Activated CD4-positive, alpha-beta T cell treated with anti-CD3 and anti-CD28 coated beads, Interleukin-2, amount 50 U/mL, for 1 hour (primary cell): Measurements from ENCODE around the gene STARD9.
"Not testable (repeated sequence)": the region's sequence is repeated elsewhere in the genome, so short reads cannot be mapped to it uniquely, and the experiment has no call there.

Experiments used
- DNase-seq: peaks from one replicate; pipeline ENCODE4 v3.0.0-alpha.2; 2020

The STARD9 gene

DNA sequence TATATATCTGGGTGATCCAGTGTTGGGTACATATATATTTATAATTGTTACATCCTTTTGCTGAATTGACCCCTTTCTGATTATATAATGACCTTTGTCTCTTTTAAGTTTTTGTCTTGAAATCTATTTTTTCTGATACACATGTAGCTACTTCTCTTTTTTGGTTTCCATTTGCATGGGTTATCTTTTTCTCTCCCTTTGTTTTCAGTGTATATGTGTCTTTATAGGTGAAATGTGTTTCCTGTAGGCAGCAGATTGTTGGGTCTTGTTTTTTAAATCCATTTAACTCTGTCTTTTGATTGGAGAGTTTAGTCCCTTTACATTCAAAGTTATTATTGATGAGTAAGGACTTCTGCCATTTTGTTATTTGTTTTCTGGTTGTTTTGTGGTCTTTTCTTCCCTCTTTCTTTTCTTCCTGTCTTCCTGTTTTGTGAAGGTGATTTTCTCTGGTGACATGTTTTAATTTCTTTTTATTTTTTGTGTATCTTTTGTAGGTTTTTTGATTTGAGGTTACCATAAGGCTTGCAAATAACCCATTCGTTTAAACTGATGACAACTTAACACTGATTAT lies 56.8 kb downstream of the STARD9 start:
- DNase-seq = no peak

DNA sequence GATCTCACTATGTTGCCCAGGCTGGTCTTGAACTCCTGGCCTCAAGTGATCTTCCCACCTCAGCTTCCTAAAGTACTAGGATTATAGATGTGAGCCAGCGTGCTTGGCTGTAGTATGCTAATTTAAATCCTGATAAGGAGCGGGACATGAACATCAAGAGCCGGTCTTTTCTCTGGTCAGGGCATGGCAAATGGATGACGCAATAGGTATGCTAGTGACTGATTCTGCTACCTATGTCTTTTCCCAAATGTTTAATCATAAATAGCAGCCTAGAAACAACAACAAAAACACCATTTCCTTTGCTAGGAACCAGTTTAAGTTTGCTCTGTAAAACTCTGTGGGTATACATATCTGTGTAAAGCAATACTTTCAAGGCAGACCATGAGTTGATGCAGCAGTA lies 64.7 kb downstream of the STARD9 start:
- no peak for DNase-seq

GRCh38 chr15:42650208-42651066 lies 75.0 kb downstream of the STARD9 start:
- peak; percentile 49 for DNase-seq

GRCh38 chr15:42665827-42666226 lies 90.4 kb downstream of the STARD9 start:
- no peak for DNase-seq

DNA sequence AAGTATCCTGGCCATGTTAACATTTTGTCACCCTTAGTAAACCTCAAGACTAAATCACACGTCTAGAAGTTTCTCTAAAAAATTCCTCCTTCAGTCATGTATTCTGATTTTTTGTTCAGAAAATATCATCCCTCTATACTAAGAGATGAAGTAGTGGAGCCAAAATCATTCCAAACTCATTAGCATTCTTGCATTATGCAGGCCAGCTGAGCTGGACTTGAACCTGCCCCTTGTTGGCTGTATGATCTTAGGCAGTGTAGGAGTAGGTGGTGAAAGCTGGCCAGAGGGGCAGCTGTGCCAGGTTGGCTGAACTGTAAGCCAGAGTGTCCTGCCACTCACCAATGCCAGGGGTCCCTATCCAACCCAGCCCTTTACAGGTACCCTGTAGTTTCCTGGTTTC lies 92.4 kb downstream of the STARD9 start:
- DNase-seq = no peak

- DNase-seq = no peak
Measured at GRCh38 chr15:42670451-42670850, 95.0 kb downstream of the STARD9 start.

- DNase-seq = no peak
Measured at GRCh38 chr15:42672444-42672843, 97.0 kb downstream of the STARD9 start.

DNA sequence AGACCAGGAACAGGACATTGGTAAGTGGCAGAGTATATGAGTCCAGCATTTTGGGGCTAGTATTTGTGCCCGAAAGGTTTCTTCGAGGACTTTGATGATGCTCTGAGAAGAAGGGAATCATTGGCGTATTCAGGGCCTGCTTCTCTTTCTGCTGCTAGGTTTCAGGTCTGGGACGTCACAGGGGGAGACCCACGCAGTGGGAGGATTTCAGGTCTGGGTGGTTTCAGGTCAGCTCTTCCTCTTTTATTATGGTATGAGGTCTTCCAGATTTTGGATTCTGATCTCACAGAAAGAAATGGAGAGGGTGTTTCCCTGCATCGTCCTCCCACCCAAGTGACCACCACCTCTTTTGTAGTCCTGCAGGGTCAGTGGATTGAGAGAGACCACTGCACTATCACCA lies 99.1 kb downstream of the STARD9 start:
- no peak for DNase-seq

DNA sequence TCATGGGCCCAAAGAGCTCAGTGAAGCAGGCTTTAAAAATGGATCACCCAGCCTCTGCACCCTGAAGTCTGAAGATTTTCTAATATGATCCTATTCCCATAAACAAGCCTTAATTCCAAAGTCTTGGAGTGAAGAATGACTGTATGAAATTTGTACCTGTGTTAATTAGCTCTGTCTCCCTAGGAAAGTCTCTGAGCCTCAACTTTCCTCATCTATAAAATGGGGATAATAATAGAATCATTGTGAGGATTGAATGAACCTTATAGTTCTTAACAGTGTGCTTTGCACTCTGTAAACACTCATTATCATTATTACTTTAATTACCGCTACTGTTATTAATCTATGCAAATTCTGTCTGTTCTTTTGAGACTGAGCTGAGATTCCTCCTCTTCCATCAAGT lies 99.6 kb downstream of the STARD9 start:
- no peak for DNase-seq

DNA sequence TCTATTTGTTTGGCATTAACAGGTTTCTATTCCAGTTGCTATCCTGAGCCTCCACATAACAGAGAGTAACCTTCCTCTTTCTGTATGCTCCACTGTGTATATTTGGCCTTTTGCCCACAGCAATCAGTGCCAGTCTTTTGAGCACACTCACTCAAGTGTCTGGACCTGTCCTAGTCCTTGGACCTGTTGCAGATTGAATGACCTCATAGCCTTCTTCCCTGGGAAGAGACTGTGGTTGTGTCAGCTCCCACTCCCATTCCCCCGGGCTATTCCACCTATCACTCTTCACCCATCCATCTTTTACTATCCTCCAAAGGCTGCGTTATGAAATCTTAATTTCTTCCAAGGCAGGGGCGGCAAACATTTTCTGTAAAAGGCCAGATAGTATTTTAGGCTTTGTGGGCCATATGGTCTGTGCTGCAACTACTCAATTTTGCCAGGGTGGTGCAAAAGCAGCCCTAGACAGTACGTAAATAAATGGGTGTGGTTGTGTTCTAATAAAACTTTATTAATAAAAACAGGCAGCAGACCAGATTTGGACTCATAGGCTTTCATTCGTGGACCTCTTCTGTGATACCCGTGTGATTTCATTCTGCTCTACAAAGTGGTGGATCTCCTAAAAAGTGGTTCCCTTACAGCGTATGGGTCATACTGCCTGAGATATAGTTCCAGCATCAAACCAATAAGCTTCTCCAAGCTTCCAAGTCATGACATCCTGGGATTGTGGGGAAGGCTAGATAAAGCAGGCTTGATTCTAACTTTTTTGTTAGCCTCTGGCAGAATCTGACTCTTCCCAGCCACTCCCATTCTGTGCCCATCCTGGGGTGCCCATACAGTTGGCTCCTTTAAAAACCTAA lies 104.1 kb downstream of the STARD9 start:
- DNase-seq = no peak

DNA sequence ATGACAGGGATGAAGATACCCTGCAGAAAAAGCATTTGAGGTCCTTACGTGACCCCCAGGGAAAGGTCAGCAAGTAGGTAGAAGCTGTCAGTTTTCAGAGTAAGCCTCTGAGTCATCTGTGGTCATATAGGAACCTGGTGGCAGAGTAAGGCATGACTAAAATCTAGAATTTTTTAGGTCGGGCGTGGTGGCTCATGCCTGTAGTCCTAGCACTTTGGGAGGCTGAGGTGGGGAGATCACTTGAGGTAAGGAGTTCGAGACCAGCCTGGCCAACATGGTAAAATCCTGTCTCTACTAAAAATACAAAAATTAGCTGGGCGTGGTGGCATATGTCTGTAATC lies 104.7 kb downstream of the STARD9 start:
- not testable (repeated sequence) for DNase-seq

GRCh38 chr15:42681119-42681518 lies 105.7 kb downstream of the STARD9 start:
- DNase-seq = no peak

- DNase-seq = no peak
Measured at GRCh38 chr15:42686281-42686680, 110.9 kb downstream of the STARD9 start.

DNA sequence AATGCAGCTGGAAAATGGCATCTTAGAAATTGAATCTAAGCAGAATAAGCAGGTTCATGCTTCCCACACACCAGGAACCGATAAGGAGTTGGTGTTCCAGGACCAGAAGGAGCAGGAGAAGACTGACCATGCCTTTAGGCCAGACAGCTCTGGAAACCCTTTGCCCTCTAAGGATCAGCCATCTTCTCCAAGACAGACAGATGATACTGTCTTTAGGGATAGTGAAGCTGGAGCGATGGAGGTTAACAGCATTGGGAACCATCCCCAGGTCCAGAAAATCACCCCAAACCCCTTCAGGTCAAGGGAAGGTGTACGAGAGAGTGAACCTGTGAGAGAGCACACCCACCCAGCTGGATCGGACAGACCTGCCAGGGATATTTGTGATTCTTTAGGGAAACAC lies 112.3 kb downstream of the STARD9 start:
- no peak for DNase-seq

GRCh38 chr15:42688301-42688700 lies 112.9 kb downstream of the STARD9 start:
- DNase-seq = no peak

DNA sequence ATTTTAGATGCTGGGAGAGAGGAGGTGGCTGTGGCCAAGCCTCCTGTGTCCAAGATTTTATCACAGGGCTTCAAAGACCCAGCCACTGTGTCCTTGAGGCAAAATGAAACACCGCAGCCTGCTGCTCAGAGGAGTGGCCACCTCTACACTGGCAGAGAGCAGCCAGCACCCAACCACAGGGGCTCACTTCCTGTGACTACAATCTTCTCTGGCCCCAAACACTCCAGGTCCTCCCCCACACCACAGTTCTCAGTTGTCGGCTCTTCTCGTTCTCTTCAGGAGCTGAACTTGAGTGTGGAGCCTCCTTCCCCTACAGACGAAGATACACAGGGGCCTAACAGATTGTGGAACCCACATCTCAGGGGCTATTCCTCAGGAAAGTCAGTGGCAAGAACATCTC lies 115.9 kb downstream of the STARD9 start:
- DNase-seq = no peak

DNA sequence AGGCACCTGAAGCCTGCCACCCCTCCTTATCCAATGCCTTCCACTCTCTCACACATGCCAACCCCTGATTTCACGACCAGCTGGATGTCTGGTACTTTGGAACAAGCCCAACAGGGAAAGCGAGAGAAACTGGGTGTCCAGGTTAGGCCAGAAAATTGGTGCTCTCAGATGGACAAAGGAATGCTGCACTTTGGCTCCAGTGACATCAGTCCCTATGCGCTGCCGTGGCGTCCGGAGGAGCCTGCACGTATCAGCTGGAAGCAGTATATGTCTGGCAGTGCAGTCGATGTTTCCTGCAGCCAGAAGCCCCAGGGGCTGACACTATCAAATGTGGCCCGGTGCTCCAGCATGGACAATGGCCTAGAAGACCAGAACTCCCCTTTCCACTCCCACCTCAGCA lies 116.4 kb downstream of the STARD9 start:
- no peak for DNase-seq

GRCh38 chr15:42692536-42692935 lies 117.1 kb downstream of the STARD9 start:
- DNase-seq = no peak

- no peak for DNase-seq
Measured at GRCh38 chr15:42692997-42693396, 117.6 kb downstream of the STARD9 start.

- no peak for DNase-seq
Measured at GRCh38 chr15:42693496-42693895, 118.1 kb downstream of the STARD9 start.

- DNase-seq = no peak
Measured at GRCh38 chr15:42693942-42694341, 118.5 kb downstream of the STARD9 start.

DNA sequence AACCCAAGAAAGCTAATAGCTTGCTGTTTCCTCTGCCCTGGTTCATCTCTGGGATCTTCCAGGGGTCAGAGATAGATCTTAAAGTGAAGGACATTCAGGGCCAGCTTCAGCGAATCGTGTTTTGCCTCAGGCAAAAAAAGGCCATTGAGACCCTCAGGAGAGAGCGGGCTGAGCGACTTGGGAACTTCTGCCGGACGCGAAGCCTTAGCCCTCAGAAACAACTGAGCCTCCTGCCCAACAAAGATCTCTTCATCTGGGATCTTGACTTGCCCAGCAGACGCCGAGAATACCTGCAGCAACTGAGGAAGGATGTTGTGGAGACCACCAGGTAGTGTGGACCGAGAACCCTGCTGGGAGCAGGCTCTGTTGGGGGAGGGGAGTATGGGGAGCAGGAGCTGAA lies 119.0 kb downstream of the STARD9 start:
- no peak for DNase-seq

GRCh38 chr15:42695527-42696071 lies 120.2 kb downstream of the STARD9 start:
- DNase-seq = no peak

- no peak for DNase-seq
Measured at GRCh38 chr15:42696626-42697025, 121.2 kb downstream of the STARD9 start.
